Right lobe of liver (tissue), 6 donors: Measurements from ENCODE around the gene KRT81. TPM values are rescaled to one million over a fixed set of nuclear protein-coding genes. Genes with fewer than 3 reads are reported as not detected.
A peak's percentile ranks its signal among the peaks of the same experiment; 100 is the strongest.
"Not testable (repeated sequence)": the region's sequence is repeated elsewhere in the genome, so short reads cannot be mapped to it uniquely, and the experiment has no call there.

Experiments
- ATAC-seq, 4 donors: fragments of 200-7000 bp; cut with Tn5 transposase; one replicate each; pipeline ENCODE4 v1.9.1; 2020; ENCODE audit warnings: mild to moderate bottlenecking in 4 of 4, moderate library complexity in 4 of 4
- DNase-seq, 3 donors: peaks; one replicate each; pipeline ENCODE4 v3.0.0-alpha.2; 2020
- H3K27ac ChIP-seq, 3 donors: fragments of 200-600 bp; one replicate each; pipeline ENCODE4 v1.8.0; 2022
- H3K27me3 ChIP-seq, 2 donors: fragments of 200-600 bp; one replicate each; pipeline ENCODE4 v1.8.0; 2022
- H3K36me3 ChIP-seq, 4 donors: fragments of 200-600 bp; sonication (generic) in 1 of 4; one replicate each; pipeline versions ENCODE4 v1.5.1 to v1.8.0; 2017 to 2022; ENCODE audit warnings: control low read depth in 1 of 4
- H3K4me1 ChIP-seq, 4 donors: fragments of 200-600 bp; sonication (generic) in 1 of 4; one replicate each; pipeline versions ENCODE4 v1.5.1 to v1.8.0; 2017 to 2022; ENCODE audit warnings: control low read depth in 1 of 4
- H3K4me3 ChIP-seq, 3 donors: fragments of 200-600 bp; one replicate each; pipeline ENCODE4 v1.8.0; 2022
- H3K9me3 ChIP-seq, 4 donors: fragments of 200-600 bp; sonication (generic) in 1 of 4; one replicate each; pipeline versions ENCODE4 v1.5.1 to v1.8.0; 2017 to 2022; ENCODE audit warnings: control low read depth in 1 of 4
- POLR2A ChIP-seq: fragments of 450-650 bp; IDR thresholded peaks from one replicate; pipeline ENCODE4 v1.6.1; 2017; ENCODE audit warnings: antibody characterized with exemption, mild to moderate bottlenecking
- WGBS: methylation state at CpG from one replicate; pipeline ENCODE4 v1.1.6; 2018; ENCODE audit warnings: low coverage, low lambda C conversion rate; ENCODE audit not compliant: insufficient coverage; ENCODE audit errors: missing lambda C conversion rate; 5-methylcytosine and 5-hydroxymethylcytosine counted together
- intact Hi-C, 2 donors: fragments of 100-400 bp; cut with DNase I; formaldehyde crosslinking; loops; one replicate each; pipeline versions ENCODE4 v1.11.2 to v1.14.1; 2022
- total RNA-seq, 6 experiments: library from RNA; depleted of rRNA in 2 of 6; stranded (reverse); fragments of >200 nt in 2 of 6; fragmentation: NEBNext Ultra II Directional in 3 of 6; extraction: Animal tissue kit (Norgen Biotek cat#: 25700) in 3 of 6; gene quantifications; one replicate each; pipeline versions ENCODE4 v1.1.0 to v1.2.4, GENCODE V29; 2016 to 2023
- TF ChIP-seq, protein P1 (sequence below), 4 donors: fragments of 200-600 bp in 3 of 4; fragments of 450-650 bp in 1 of 4; IDR thresholded peaks; one replicate each; pipeline versions ENCODE4 v1.5.1 to v1.8.0; 2016 to 2022; ENCODE audit warnings: antibody characterized with exemption in 4 of 4, mild to moderate bottlenecking in 2 of 4
- donor health status: DM: no; HTN: yes; CAD: no.
- donor health status: DM: no; HTN: no; CAD: no.
- donor health status: DM: no; HTN: no; CAD: no.
- donor health status: DM: no; HTN: yes; CAD: no.
- donor health status: DM: no; HTN: yes; CAD: no.

Gene KRT81
- total RNA-seq, 6 experiments from 2014 or later: 0.13 TPM; not detected in 5

GRCh38 chr12:52259657-52260243 lies 31.6 kb downstream of the KRT81 start:
- WGBS: 60% methylated on average over 5 of the region's 6 CpGs
- DNase-seq: no peak

GRCh38 chr12:52258335-52258901 lies 32.9 kb downstream of the KRT81 start:
- Histone ChIP-seq H3K27me3 (peaks cover 0 to 5% of the 10 kb centered on the region in 2 donors), H3K4me1 (no peaks in the 10 kb centered on the region), H3K9me3 (no peaks in the 10 kb centered on the region), H3K4me3 (no peak overlapping the region), H3K36me3 (no peaks in the 10 kb centered on the region), H3K27ac (no peak overlapping the region)
- intact Hi-C loops: no loop called here
- WGBS: no CpG with 5 or more reads among the region's 72 CpGs
- ATAC-seq: peak in 2 of 4 donors; percentile 40 to 48
- DNase-seq: no peak
- TF ChIP-seq, protein P1, sequence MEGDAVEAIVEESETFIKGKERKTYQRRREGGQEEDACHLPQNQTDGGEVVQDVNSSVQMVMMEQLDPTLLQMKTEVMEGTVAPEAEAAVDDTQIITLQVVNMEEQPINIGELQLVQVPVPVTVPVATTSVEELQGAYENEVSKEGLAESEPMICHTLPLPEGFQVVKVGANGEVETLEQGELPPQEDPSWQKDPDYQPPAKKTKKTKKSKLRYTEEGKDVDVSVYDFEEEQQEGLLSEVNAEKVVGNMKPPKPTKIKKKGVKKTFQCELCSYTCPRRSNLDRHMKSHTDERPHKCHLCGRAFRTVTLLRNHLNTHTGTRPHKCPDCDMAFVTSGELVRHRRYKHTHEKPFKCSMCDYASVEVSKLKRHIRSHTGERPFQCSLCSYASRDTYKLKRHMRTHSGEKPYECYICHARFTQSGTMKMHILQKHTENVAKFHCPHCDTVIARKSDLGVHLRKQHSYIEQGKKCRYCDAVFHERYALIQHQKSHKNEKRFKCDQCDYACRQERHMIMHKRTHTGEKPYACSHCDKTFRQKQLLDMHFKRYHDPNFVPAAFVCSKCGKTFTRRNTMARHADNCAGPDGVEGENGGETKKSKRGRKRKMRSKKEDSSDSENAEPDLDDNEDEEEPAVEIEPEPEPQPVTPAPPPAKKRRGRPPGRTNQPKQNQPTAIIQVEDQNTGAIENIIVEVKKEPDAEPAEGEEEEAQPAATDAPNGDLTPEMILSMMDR (IDR thresholded peaks at IDR 0.05): no peak
- no peak for TF ChIP-seq POLR2A

More at GRCh38 chr12:52259657-52260243, 31.6 kb downstream of the KRT81 start:
- no peak overlapping the region for H3K27ac ChIP-seq
- no peaks in the 10 kb centered on the region for H3K9me3 ChIP-seq
- intact Hi-C loops: no loop called here
- peaks cover 0 to 5% of the 10 kb centered on the region in 2 donors for H3K27me3 ChIP-seq
- H3K4me1 ChIP-seq: no peaks in the 10 kb centered on the region
- ATAC-seq: no peak
- TF ChIP-seq POLR2A: no peak
- TF ChIP-seq, protein P1 (IDR thresholded peaks at IDR 0.05): no peak
- H3K36me3 ChIP-seq: no peaks in the 10 kb centered on the region
- H3K4me3 ChIP-seq: no peak overlapping the region

GRCh38 chr12:52257922-52258321 lies 33.4 kb downstream of the KRT81 start:
- H3K4me1 ChIP-seq, H3K4me3 ChIP-seq, H3K9me3 ChIP-seq, H3K36me3 ChIP-seq, H3K27me3 ChIP-seq, intact Hi-C loops, ATAC-seq, DNase-seq, H3K27ac ChIP-seq: not testable (repeated sequence)
- 85% methylated on average over 3 of the region's 13 CpGs for WGBS

- WGBS: 100% methylated on average over 1 of the region's 4 CpGs
- Histone ChIP-seq H3K27me3 (peaks cover 0 to 5% of the 10 kb centered on the region in 2 donors), H3K4me1 (no peaks in the 10 kb centered on the region), H3K36me3 (no peaks in the 10 kb centered on the region), H3K27ac (no peak overlapping the region), H3K9me3 (no peaks in the 10 kb centered on the region), H3K4me3 (no peak overlapping the region)
- ATAC-seq (no peak), DNase-seq (no peak)
- intact Hi-C loops: no loop called here
- TF ChIP-seq POLR2A: no peak
- TF ChIP-seq, protein P1 (IDR thresholded peaks at IDR 0.05): no peak
Observed at GRCh38 chr12:52257074-52257551, 34.2 kb downstream of the KRT81 start.

- intact Hi-C loops: no loop called here
- no peak overlapping the region for H3K27ac ChIP-seq
- TF ChIP-seq POLR2A: no peak
- TF ChIP-seq, protein P1 (IDR thresholded peaks at IDR 0.05): no peak
- no peaks in the 10 kb centered on the region for H3K36me3 ChIP-seq
- DNase-seq (no peak), ATAC-seq (no peak)
- H3K9me3 ChIP-seq: no peaks in the 10 kb centered on the region
- no peaks in the 10 kb centered on the region for H3K4me1 ChIP-seq
- H3K27me3 ChIP-seq: peaks cover 0 to 5% of the 10 kb centered on the region in 2 donors
- no peak overlapping the region for H3K4me3 ChIP-seq
- 40% methylated on average over 2 of the region's 2 CpGs for WGBS
Observed at GRCh38 chr12:52256584-52256935, 34.8 kb downstream of the KRT81 start.
